Hepatocyte (in vitro differentiated cells): ENCODE measurements around the gene STK17B.

Experiments used
- EZH2phosphoT487 ChIP-seq: fragments of 200-600 bp; sonication (generic); IDR thresholded peaks from one replicate; pipeline ENCODE4 v1.6.1; 2018; ENCODE audit warnings: antibody characterized with exemption, mild to moderate bottlenecking, low read depth, moderate library complexity; ENCODE audit not compliant: unreplicated experiment, severe bottlenecking
- TF ChIP-seq, protein P1 (sequence below): fragments of 200-600 bp; sonication (generic); IDR thresholded peaks from 2 replicates; pipeline ENCODE4 v1.5.1; 2016; ENCODE audit warnings: antibody characterized with exemption, mild to moderate bottlenecking; ENCODE audit not compliant: poor library complexity

DNA sequence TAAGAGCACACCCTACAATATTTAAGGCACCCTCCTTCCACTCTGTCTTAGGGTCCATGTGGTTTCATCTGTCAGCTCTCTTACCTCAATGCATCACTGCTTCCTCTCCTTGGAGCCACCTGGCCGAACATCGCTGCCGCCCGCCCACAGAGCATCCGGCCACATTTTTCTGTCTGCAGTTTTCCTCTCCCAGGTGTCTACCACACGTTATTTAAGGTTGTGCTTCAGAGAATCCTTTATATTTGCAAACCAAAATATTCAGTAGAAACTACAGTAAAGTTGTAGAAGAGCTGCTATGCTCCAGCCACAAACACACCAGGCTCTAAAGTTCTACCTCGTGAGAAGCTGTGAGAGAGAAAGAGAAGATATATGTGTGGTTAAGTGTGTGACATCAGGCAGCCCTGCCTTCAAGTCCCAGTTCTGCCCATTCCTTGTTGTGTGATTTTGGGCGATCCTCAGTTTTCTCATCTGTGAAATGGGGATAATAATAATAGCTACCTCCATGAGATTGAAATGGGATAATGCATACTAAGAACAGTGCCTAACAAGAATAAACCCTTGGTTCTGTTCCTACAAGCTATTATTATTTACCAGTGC lies 4.9 kb upstream of the STK17B start:
- TF ChIP-seq, protein P1, sequence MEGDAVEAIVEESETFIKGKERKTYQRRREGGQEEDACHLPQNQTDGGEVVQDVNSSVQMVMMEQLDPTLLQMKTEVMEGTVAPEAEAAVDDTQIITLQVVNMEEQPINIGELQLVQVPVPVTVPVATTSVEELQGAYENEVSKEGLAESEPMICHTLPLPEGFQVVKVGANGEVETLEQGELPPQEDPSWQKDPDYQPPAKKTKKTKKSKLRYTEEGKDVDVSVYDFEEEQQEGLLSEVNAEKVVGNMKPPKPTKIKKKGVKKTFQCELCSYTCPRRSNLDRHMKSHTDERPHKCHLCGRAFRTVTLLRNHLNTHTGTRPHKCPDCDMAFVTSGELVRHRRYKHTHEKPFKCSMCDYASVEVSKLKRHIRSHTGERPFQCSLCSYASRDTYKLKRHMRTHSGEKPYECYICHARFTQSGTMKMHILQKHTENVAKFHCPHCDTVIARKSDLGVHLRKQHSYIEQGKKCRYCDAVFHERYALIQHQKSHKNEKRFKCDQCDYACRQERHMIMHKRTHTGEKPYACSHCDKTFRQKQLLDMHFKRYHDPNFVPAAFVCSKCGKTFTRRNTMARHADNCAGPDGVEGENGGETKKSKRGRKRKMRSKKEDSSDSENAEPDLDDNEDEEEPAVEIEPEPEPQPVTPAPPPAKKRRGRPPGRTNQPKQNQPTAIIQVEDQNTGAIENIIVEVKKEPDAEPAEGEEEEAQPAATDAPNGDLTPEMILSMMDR, result no peak
- TF ChIP-seq EZH2phosphoT487, result no peak
